Chondrocyte (in vitro differentiated cells): ENCODE measurements around the gene LRRC32. TPM values are rescaled to one million over a fixed set of nuclear protein-coding genes. Genes with fewer than 3 reads are reported as not detected.

Experiments
- DNase-seq: peaks from one replicate; pipeline ENCODE4 v3.0.0; 2021; ENCODE audit warnings: mixed read lengths, low spot score
- H3K27ac Mint-ChIP-seq: one replicate; pipeline ENCODE4 v1.8.0; 2021; ENCODE audit warnings: mild to moderate bottlenecking, moderate library complexity, mixed read lengths; ENCODE audit not compliant: unreplicated experiment
- H3K27me3 Mint-ChIP-seq: 2 replicates; pipeline ENCODE4 v1.8.0; 2021; ENCODE audit warnings: low read depth, mixed read lengths
- H3K36me3 Mint-ChIP-seq: 2 replicates; pipeline ENCODE4 v1.8.0; 2021; ENCODE audit warnings: low read depth, mixed read lengths
- H3K4me1 Mint-ChIP-seq: 2 replicates; pipeline ENCODE4 v1.8.0; 2021; ENCODE audit warnings: low read depth, mild to moderate bottlenecking, mixed read lengths
- H3K4me3 Mint-ChIP-seq: one replicate; pipeline ENCODE4 v1.8.0; 2021; ENCODE audit warnings: mild to moderate bottlenecking, moderate library complexity, mixed read lengths; ENCODE audit not compliant: unreplicated experiment
- H3K9me3 Mint-ChIP-seq: 2 replicates; pipeline ENCODE4 v1.8.0; 2021; ENCODE audit warnings: low read depth, mixed read lengths
- total RNA-seq: library from RNA; stranded (reverse); gene quantifications from 3 replicates; pipeline ENCODE4 v1.2.1, GENCODE V29; 2021
- TF ChIP-seq, protein P1 (sequence below): fragments of 200-600 bp; sonication (generic); IDR thresholded peaks from 2 replicates; pipeline ENCODE4 v1.5.0; 2021; ENCODE audit warnings: antibody characterized with exemption, mild to moderate bottlenecking, moderate library complexity

The LRRC32 gene
- total RNA-seq, 1 donor from 2014 or later: 367 TPM

DNA sequence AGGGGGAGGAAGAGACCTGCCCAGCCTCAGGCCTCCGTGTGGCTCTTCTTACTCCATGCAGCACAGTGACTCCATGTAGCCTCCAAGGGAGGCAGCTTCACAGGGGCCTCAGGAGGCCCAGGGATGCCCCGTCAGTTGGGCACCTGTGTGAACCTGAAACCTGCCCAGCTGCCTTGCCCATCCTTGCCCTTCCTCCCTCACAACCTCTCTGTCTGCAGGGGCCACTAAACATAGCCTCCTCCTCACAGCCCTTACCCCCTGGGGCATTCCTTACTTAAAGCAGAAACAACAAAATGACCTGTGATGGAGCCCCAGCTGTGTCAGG, 7.1 kb downstream of the LRRC32 start:
- Mint-ChIP-seq H3K36me3 (peaks cover 43% of the 10 kb centered on the region), H3K4me1 (peaks cover 72% of the 10 kb centered on the region), H3K27ac (peak overlapping the region; percentile 45), H3K4me3 (no peak overlapping the region), H3K27me3 (no peaks in the 10 kb centered on the region), H3K9me3 (no peaks in the 10 kb centered on the region)
- DNase-seq: peak; percentile 46
- TF ChIP-seq, protein P1, sequence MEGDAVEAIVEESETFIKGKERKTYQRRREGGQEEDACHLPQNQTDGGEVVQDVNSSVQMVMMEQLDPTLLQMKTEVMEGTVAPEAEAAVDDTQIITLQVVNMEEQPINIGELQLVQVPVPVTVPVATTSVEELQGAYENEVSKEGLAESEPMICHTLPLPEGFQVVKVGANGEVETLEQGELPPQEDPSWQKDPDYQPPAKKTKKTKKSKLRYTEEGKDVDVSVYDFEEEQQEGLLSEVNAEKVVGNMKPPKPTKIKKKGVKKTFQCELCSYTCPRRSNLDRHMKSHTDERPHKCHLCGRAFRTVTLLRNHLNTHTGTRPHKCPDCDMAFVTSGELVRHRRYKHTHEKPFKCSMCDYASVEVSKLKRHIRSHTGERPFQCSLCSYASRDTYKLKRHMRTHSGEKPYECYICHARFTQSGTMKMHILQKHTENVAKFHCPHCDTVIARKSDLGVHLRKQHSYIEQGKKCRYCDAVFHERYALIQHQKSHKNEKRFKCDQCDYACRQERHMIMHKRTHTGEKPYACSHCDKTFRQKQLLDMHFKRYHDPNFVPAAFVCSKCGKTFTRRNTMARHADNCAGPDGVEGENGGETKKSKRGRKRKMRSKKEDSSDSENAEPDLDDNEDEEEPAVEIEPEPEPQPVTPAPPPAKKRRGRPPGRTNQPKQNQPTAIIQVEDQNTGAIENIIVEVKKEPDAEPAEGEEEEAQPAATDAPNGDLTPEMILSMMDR: no peak

DNA sequence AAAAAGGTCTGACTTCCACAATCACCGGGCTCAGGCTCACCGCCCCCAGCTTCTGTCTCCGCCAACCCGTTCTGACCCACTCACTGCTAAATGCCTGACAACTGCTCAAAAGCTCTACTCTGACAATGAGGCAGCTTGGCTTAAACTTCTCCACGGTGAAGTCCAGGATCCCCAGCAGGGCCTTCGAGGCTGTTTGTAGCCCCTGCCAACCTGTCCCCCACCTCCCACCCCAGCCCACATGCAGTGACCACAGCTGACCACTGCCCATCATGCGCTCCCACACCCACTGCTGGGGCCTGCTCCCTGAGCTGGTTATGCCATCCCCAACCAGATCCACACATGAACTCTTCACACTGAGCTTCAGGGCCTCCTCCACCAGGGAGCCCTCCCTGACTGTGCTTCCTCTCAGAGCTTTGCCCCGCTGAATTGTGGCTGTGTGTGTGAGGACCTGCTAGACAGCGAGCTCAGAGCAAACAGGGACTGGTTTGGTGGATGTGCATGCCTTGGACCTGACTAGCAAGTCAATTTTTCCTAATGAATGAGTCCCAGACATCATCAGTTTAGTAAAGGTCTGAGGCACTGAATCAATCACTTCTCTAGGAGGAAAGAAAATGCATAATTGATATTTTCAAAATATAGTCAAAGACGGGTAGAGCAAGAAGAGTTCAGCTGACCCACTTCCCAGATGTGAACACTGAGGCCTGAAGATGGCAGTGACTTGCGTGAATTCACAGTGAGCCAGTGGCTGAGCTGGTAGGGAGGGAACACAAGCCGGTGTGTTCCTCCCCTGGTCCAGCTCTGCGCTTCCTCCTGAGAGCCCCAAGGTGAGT, 7.7 kb downstream of the LRRC32 start:
- H3K4me3 Mint-ChIP-seq: no peak overlapping the region
- H3K4me1 Mint-ChIP-seq: peaks cover 72% of the 10 kb centered on the region
- peak; percentile 38 for DNase-seq
- peaks cover 40% of the 10 kb centered on the region for H3K36me3 Mint-ChIP-seq
- H3K9me3 Mint-ChIP-seq: no peaks in the 10 kb centered on the region
- TF ChIP-seq, protein P1: no peak
- H3K27me3 Mint-ChIP-seq: no peaks in the 10 kb centered on the region
- peak overlapping the region; percentile 62 for H3K27ac Mint-ChIP-seq

DNA sequence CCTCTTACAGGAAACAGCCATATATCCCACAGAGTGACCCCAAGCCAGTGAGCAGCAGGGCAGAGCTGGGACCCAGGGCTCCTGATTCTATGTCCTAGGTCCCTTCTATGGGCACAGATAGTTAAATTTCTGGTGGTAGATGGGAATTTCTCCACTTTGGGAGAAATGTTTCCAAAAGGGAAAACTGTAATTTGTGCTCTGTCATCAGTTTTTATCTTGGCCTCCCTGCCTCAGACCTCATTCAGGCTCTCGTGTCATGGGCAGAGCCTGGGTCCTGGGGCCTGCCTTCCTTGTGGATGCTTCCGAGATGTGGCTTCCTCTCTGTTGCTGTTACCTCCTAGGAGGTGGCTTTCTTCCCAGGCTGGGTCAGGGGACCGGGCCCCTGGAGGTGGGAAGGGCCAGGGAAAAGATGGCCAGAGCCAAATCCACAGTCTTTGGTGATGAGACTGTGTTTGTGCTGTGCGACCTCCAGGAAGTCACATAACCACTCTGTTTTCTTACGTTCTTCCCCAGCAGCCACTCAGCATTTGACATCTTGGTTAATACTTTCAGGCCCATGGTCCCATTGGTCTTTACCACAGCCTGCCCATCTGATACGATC, 8.6 kb downstream of the LRRC32 start:
- peaks cover 72% of the 10 kb centered on the region for H3K4me1 Mint-ChIP-seq
- peak overlapping the region; percentile 62 for H3K27ac Mint-ChIP-seq
- TF ChIP-seq, protein P1: no peak
- H3K9me3 Mint-ChIP-seq: no peaks in the 10 kb centered on the region
- DNase-seq: peak; percentile 48
- no peak overlapping the region for H3K4me3 Mint-ChIP-seq
- H3K36me3 Mint-ChIP-seq: peaks cover 47% of the 10 kb centered on the region
- no peaks in the 10 kb centered on the region for H3K27me3 Mint-ChIP-seq

DNA sequence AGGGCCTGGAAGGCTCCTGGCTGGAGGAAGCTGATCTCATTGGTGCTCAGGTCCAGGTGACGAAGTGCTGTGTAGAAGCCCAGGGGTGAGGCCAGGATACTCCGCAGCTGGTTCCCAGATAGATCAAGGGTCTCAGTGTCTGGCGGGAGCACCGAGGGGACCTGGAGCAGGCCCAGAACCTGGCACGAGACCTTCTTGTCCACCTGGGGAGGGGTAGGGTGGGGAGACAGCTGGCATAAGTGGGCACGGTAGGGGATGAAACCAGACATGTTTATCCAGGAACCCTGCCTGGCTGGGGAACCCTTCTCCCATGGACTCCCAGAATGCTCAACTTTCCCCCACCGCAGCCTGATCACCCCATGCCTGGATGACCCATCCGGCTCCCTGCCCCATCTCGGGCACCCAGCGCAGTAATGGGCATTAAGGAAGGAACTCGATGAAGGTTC, 9.2 kb downstream of the LRRC32 start:
- H3K9me3 Mint-ChIP-seq: no peaks in the 10 kb centered on the region
- H3K4me3 Mint-ChIP-seq: no peak overlapping the region
- TF ChIP-seq, protein P1: no peak
- H3K27ac Mint-ChIP-seq: peak overlapping the region; percentile 30
- H3K4me1 Mint-ChIP-seq: peaks cover 72% of the 10 kb centered on the region
- H3K36me3 Mint-ChIP-seq: peaks cover 49% of the 10 kb centered on the region
- peak; percentile 85 for DNase-seq
- H3K27me3 Mint-ChIP-seq: no peaks in the 10 kb centered on the region

DNA sequence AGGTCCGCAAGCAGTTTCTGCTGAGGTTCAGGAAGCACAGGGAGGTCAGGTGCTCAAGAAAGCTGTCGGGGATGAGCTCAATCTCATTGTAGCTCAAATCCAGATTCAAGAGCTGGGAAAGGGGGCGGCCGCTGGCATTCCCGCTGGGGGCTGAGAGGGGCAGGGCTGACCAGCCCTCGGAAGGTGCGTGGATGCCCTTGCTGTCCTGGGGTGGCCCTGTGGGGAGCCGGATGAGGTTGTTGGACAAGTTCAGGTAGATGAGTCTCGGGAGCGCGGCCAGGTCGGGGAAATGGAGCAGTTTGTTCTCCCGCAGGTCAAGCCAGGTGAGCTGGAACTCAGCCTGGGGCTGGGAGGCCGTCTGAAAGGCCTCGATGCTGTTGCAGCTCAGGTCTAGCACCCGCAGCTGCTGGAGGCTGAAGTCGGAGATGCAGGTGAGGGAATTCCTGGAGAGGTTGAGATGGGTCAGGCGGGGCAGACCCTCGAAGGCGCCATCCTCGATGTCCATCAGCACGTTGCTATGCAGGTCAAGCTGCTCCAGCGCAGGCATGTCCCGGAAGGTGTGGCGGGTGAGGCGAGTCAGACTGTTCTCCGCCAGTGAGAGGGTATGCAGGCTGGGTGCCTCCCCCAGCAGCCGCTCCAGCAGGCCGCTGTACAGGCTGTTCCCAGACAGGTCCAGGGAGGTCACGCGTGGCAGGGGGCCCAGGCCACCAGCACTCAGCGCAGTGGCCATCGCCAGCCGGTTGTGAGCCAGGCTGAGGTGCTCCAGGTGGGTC, 9.8 kb downstream of the LRRC32 start:
- Mint-ChIP-seq H3K9me3 (no peaks in the 10 kb centered on the region), H3K27me3 (no peaks in the 10 kb centered on the region), H3K27ac (no peak overlapping the region), H3K4me1 (peaks cover 72% of the 10 kb centered on the region), H3K36me3 (peaks cover 47% of the 10 kb centered on the region), H3K4me3 (no peak overlapping the region)
- DNase-seq: peak; percentile 88
- TF ChIP-seq, protein P1: no peak
